Measurements from ENCODE around the gene COL1A2. TPM values are rescaled to one million over a fixed set of nuclear protein-coding genes. Genes with fewer than 3 reads are reported as not detected.

Gene COL1A2
- total and polyA plus RNA-seq, 2 of the 8 experiments (the other 6 are each of a cell fraction or from before 2014, with no cell fraction given), result 45.2 to 87.2 TPM

- no peak overlapping the region for H2AK5ac ChIP-seq (ENCODE audit: low read depth, low read length)
- no peak overlapping the region for H3K56ac ChIP-seq (replicated peaks; ENCODE audit: insufficient read length, low read depth, low read length)
- H3K18ac ChIP-seq (ENCODE audit: extremely low read depth, low read length), result no peak overlapping the region
- H2BK120ac ChIP-seq (replicated peaks; ENCODE audit: low read depth, low read length), result no peak overlapping the region
- no peak overlapping the region for H3K27ac ChIP-seq (ENCODE audit: low read depth, low read length)
- no peak overlapping the region for H2BK5ac ChIP-seq (ENCODE audit: low read depth, low read length)
- H2AFZ ChIP-seq (ENCODE audit: low read length), result no peak overlapping the region
- no peak overlapping the region for H2BK20ac ChIP-seq (ENCODE audit: low read length)
- no peak for FAIRE-seq
- peaks cover 0 to 3% (median 0%) of the 10 kb centered on the region in 4 experiments; a peak in 1 of 7 replicates for H3K27me3 ChIP-seq (replicated peaks in 1 of 4; ENCODE audit: control insufficient read depth in 3 of 4, extremely low read depth in 1 of 4, insufficient read depth in 3 of 4, low read length in 3 of 4)
- DNase-seq (ENCODE audit: low read depth in 1 of 2, low spot score in 2 of 2), result no peak
- no peaks in the 10 kb centered on the region for H3K23me2 ChIP-seq (ENCODE audit: low read depth, low read length)
- ChIA-PET POLR2A (ENCODE audit: partially characterized antibody) (interaction anchor here (1.0 to 1.5 kb wide), 2 partner anchors 61 to 208 kb away, joined by 6 read pairs; partner anchors contain the start of gene CASD1), CTCF (ENCODE audit: partially characterized antibody) (interaction anchor here (0.7 to 4.0 kb wide), 31 partner anchors 9 to 1241 kb away, joined by 3 to 33 read pairs (median 4); no protein-coding TSS in a partner anchor)
- H3K79me1 ChIP-seq (ENCODE audit: low read depth, low read length), result no peaks in the 10 kb centered on the region
- no peaks in the 10 kb centered on the region for H3K9me3 ChIP-seq (ENCODE audit: insufficient read depth in 2 of 2, low read depth in 1 of 2, low read length in 1 of 2)
- no peak overlapping the region for H2BK12ac ChIP-seq (ENCODE audit: low read depth, low read length)
- no peaks in the 10 kb centered on the region for H4K20me1 ChIP-seq (replicated peaks in 1 of 2; ENCODE audit: control insufficient read depth in 1 of 2, insufficient read depth in 2 of 2, low read length in 2 of 2)
- H3K4me3 ChIP-seq (ENCODE audit: extremely low read depth in 1 of 4, insufficient read depth in 2 of 4, low read depth in 3 of 4, low read length in 4 of 4), result no peak overlapping the region
- H4K5ac ChIP-seq (ENCODE audit: insufficient read length, low read depth, low read length), result no peak overlapping the region
- no peak overlapping the region for H3K9ac ChIP-seq (replicated peaks in 1 of 4; ENCODE audit: extremely low read depth in 1 of 4, low read depth in 3 of 4, low read length in 3 of 4)
- no peaks in the 10 kb centered on the region for H3K36me3 ChIP-seq (ENCODE audit: control insufficient read depth in 2 of 4, insufficient read depth in 4 of 4, low read length in 3 of 4)
- H4K91ac ChIP-seq (replicated peaks; ENCODE audit: insufficient read length, low read length), result no peak overlapping the region
- H3K79me2 ChIP-seq (ENCODE audit: control insufficient read depth in 1 of 2, insufficient read depth in 2 of 2, low read length in 2 of 2), result no peaks in the 10 kb centered on the region
- H3K14ac ChIP-seq (ENCODE audit: insufficient read length), result no peak overlapping the region
- 64% methylated on average over 4 of the region's 4 CpGs; no CpG with 5 or more reads in 1 of the 2 experiments for WGBS, 2 experiments (ENCODE audit: extremely low coverage in 1 of 2, insufficient coverage in 1 of 2, insufficient read length in 1 of 2, insufficient replicate concordance in 2 of 2, low coverage in 1 of 2, low lambda C conversion rate in 2 of 2, missing lambda C conversion rate in 1 of 2)
- no peaks in the 10 kb centered on the region for H3K4me1 ChIP-seq (replicated peaks in 1 of 4; ENCODE audit: control insufficient read depth in 3 of 4, insufficient read depth in 4 of 4, low read length in 3 of 4)
- no peak overlapping the region for H4K8ac ChIP-seq (ENCODE audit: extremely low read depth, insufficient read depth, low read length)
- H3K23ac ChIP-seq (ENCODE audit: insufficient read length), result no peak overlapping the region
- no peak overlapping the region for H2BK15ac ChIP-seq (ENCODE audit: low read length)
- no peak overlapping the region for H3K4me2 ChIP-seq (ENCODE audit: insufficient read depth in 1 of 2, low read depth in 2 of 2, low read length in 2 of 2)
- TF ChIP-seq, protein P1, sequence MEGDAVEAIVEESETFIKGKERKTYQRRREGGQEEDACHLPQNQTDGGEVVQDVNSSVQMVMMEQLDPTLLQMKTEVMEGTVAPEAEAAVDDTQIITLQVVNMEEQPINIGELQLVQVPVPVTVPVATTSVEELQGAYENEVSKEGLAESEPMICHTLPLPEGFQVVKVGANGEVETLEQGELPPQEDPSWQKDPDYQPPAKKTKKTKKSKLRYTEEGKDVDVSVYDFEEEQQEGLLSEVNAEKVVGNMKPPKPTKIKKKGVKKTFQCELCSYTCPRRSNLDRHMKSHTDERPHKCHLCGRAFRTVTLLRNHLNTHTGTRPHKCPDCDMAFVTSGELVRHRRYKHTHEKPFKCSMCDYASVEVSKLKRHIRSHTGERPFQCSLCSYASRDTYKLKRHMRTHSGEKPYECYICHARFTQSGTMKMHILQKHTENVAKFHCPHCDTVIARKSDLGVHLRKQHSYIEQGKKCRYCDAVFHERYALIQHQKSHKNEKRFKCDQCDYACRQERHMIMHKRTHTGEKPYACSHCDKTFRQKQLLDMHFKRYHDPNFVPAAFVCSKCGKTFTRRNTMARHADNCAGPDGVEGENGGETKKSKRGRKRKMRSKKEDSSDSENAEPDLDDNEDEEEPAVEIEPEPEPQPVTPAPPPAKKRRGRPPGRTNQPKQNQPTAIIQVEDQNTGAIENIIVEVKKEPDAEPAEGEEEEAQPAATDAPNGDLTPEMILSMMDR (IDR thresholded peaks at IDR 0.05; ENCODE audit: control extremely low read depth in 1 of 3, insufficient read depth in 1 of 3, low read depth in 1 of 3, low read length in 3 of 3), result peak in 1 of 3 experiments; percentile 36; a peak in 2 of 4 replicates
- TF ChIP-seq RAD21 (IDR thresholded peaks at IDR 0.05 in 1 of 2, conservative IDR thresholded peaks at IDR 0.05 in 1 of 2; ENCODE audit: low read depth in 2 of 2, low read length in 2 of 2) (peak; percentile 67 to 74), ASH2L (IDR thresholded peaks at IDR 0.05; ENCODE audit: low read length) (no peak)
- no peak overlapping the region for H3K4ac ChIP-seq (replicated peaks; ENCODE audit: insufficient read length, low read depth, low read length)
Measured at GRCh38 chr7:94449151-94449725, 54.5 kb downstream of the COL1A2 start.
